ENCODE data around the gene PLA2G12A. TPM values are rescaled to one million over a fixed set of nuclear protein-coding genes. Genes with fewer than 3 reads are reported as not detected.

Gene PLA2G12A
- total RNA-seq, 2 donors from 2014 or later, result 17.8 to 27.5 TPM

DNA sequence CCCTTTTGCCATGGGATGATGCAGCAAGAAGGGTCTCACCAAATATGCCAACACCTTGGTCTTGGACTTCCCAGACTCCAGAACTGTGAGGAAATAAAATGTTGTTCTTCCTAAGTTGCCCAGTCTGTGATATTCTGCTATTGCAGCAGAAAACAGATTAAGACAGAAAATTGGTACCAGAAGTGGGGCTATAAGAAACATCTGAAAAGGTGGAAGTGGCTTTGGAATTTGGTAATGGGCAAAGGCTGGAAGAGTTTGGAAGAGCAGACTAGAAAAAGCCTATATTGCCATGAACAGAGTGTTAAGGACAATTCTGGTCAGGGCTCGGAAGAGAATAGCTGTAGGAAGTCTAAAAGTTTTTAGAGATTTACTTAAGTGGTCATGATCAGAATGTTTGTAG lies 54.0 kb downstream of the PLA2G12A start:
- no peak for ATAC-seq (replicated peaks)
- Mint-ChIP-seq H3K4me1 (peaks cover 19% of the 10 kb centered on the region), H3K27me3 (no peaks in the 10 kb centered on the region), H3K9me3 (no peaks in the 10 kb centered on the region), H3K36me3 (ENCODE audit: low read depth) (peaks cover 21% of the 10 kb centered on the region), H3K4me3 (no peak overlapping the region), H3K27ac (peak overlapping the region; percentile 24)

DNA sequence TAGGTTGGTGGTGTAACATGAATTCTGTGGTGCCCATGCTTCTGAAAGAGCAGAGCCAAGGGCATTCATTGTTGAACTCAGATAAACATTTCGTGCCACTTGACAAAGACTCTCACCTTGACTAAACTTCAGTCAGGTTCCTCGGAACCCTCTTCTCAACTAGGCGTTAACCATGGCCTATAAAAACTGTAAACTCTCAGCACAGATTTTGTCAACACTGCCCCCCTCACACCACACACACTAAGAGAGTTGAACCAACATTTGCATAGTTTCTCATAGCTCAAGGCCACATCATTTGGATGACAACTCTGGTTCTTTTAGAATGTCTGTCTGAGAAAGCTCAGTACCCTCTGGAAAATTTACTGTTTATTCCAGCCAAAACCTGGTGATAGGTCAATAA lies 54.7 kb downstream of the PLA2G12A start:
- Mint-ChIP-seq H3K4me3 (no peak overlapping the region), H3K36me3 (ENCODE audit: low read depth) (peaks cover 21% of the 10 kb centered on the region), H3K4me1 (peaks cover 19% of the 10 kb centered on the region), H3K9me3 (no peaks in the 10 kb centered on the region), H3K27me3 (no peaks in the 10 kb centered on the region), H3K27ac (peak overlapping the region; percentile 8)
- peak; percentile 49 for ATAC-seq (replicated peaks)

DNA sequence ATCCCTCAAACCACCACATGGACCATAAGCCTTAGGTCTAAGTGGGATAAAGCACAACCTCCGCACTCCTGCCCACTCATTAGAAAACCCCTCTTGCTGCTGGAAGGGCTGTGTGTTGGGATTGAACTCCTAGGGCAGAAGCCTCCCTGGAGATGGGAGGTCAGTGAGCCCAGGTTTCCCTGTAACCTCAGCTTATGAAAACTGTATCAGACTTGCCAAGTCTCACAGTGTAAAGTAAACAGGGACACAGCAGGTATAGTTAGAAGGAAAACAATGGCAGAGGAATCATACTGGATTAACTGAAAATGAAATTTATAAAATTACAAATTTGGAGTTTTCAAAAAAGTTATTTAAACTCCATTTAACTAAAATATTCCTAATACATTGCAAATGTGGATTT lies 56.6 kb downstream of the PLA2G12A start:
- H3K4me3 Mint-ChIP-seq, result no peak overlapping the region
- ATAC-seq (replicated peaks), result no peak
- H3K27ac Mint-ChIP-seq, result no peak overlapping the region
- H3K36me3 Mint-ChIP-seq (ENCODE audit: low read depth), result peaks cover 26% of the 10 kb centered on the region
- peaks cover 31% of the 10 kb centered on the region for H3K4me1 Mint-ChIP-seq
- no peaks in the 10 kb centered on the region for H3K9me3 Mint-ChIP-seq
- H3K27me3 Mint-ChIP-seq, result no peaks in the 10 kb centered on the region

DNA sequence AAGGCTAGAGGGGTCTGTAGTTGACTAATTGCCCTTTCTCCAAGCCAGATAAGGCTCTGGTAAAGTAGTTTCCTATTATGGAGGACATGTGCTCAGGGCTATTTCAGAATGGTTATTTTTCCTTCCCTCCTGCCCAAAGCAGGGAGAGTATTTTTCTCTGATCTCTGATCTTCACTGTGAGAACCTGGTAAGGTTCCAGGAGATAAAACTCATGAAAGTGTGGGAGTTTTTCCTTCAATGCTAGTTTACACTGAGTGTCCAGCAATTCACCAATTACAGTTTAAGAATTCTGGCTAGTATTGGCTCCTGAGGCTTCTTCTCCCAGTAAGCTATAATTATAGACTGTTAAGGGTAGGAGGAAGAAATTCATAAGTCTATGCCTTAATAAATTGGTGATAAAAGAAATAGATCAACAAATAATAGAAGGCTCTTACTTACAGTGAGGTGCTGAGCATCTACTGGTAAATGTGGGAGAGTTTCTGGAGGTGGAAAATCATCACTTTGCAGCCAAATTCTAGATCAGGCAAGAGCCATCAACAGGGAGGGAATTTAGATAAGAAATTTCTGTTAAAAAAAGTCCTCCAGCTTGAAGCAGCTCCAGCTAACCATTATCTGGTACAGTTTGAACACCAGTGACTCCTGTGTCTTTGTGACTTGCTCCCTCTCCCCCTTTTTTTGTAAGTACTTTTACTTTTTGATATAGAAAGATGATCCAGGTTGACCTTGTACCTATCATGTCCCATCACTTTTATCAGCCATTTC lies 57.5 kb downstream of the PLA2G12A start:
- H3K27me3 Mint-ChIP-seq, result no peaks in the 10 kb centered on the region
- no peak for ATAC-seq (replicated peaks)
- no peaks in the 10 kb centered on the region for H3K9me3 Mint-ChIP-seq
- H3K27ac Mint-ChIP-seq, result no peak overlapping the region
- no peak overlapping the region for H3K4me3 Mint-ChIP-seq
- peaks cover 34% of the 10 kb centered on the region for H3K4me1 Mint-ChIP-seq
- H3K36me3 Mint-ChIP-seq (ENCODE audit: low read depth), result peaks cover 25% of the 10 kb centered on the region

DNA sequence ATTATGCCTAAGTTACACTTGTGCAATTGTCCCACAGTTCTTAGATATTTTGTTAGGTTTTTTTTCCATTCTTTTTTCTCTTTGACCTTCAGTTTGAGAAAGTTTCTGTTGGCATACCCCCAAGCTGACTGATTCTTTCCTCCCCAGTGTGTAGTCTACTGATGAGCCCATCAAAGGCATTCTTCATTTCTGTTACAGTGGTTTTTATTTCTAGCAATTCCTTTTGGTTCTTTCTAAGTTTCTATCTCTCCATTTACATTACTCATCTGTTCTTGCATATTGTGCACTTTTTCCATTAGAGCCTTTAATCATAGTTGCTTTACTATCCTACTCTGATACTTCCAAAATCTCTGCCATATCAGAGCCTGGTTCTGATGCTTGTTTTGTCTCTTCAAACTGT lies 58.5 kb downstream of the PLA2G12A start:
- H3K4me3 Mint-ChIP-seq, result peak overlapping the region; percentile 2
- peak overlapping the region; percentile 35 for H3K27ac Mint-ChIP-seq
- H3K9me3 Mint-ChIP-seq, result no peaks in the 10 kb centered on the region
- peaks cover 41% of the 10 kb centered on the region for H3K4me1 Mint-ChIP-seq
- peaks cover 25% of the 10 kb centered on the region for H3K36me3 Mint-ChIP-seq (ENCODE audit: low read depth)
- ATAC-seq (replicated peaks), result peak; percentile 80
- H3K27me3 Mint-ChIP-seq, result no peaks in the 10 kb centered on the region

DNA sequence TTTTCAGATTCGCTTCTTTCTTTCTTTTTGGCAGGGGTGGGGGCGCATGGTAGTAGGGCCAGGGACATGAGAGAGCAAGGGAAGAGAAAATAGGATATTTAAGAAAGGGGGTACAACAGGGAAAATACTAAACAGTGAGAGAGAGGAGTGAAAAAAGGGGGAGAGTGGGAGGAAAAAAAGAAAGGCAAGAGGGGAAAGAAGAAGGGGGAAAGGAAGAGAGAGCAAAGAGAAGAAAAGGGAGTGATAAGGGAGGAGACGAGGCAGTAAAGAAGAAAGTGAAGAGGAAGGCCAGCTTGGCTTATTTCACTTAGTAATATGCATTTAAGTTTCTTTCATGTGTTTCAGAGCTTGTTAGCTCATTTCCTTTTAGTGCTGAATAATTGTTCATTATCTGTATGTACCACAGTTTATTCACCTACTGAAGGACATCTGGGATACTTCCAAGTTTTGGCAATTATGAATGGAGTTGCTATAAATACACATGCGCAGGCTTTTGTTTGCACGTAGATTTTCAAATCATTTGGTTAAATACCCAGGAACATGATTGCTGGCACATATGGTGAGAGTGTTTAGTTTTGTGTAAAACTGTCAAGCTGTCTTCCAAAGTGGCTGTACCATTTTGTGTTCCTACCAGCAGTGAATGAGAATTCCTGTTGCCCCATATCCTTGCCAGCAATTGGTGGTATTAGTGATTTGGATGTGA lies 63.9 kb downstream of the PLA2G12A start:
- Mint-ChIP-seq H3K9me3 (no peaks in the 10 kb centered on the region), H3K4me1 (peaks cover 34% of the 10 kb centered on the region), H3K27me3 (no peaks in the 10 kb centered on the region), H3K36me3 (ENCODE audit: low read depth) (peaks cover 56% of the 10 kb centered on the region), H3K27ac (peak overlapping the region; percentile 53), H3K4me3 (no peak overlapping the region)
- no peak for ATAC-seq (replicated peaks)

DNA sequence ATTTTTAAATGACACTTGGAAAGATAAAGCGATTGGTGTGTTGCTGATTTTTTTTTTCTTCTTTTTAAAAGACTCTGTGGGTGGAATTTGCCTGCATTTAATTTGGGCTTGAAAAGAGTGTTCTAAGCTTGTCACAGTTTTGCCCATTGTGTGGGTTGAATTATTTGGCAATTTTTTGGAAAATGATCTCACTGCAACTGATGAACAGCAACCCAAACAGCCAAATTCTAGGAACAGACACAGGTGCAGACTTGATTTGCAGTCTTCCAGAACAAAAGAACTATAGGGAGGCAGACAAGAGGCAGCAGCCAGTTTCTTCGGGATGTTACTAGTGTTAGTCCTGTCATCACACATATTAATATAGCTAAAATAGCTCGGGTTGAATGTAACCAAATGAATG lies 67.1 kb downstream of the PLA2G12A start:
- H3K9me3 Mint-ChIP-seq, result no peaks in the 10 kb centered on the region
- H3K4me1 Mint-ChIP-seq, result peaks cover 18% of the 10 kb centered on the region
- no peak for ATAC-seq (replicated peaks)
- peaks cover 60% of the 10 kb centered on the region for H3K36me3 Mint-ChIP-seq (ENCODE audit: low read depth)
- no peaks in the 10 kb centered on the region for H3K27me3 Mint-ChIP-seq
- H3K27ac Mint-ChIP-seq, result no peak overlapping the region
- H3K4me3 Mint-ChIP-seq, result no peak overlapping the region

DNA sequence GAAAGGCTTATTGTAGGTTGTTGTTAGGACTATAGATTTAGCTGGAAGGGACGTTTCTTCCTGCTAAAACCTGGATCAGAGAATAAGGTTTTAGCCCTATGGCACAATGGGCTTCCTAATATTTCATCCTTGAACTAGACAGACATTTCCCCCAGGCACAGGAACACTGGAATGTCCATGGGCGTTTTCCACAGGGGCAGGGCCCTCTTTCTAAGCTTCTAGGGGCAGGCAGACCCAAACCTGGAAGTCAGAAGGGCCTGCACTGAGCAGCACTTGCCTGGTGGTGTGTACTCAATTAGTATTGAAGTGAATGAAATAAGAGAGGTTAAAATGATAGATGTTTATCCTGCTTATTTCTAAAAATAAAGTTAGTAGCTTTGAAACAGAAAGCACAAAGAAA lies 67.8 kb downstream of the PLA2G12A start:
- ATAC-seq (replicated peaks), result no peak

More for the DNA sequence above, 67.8 kb downstream of the PLA2G12A start:
- peaks cover 60% of the 10 kb centered on the region for H3K36me3 Mint-ChIP-seq (ENCODE audit: low read depth)
- H3K4me1 Mint-ChIP-seq, result peaks cover 15% of the 10 kb centered on the region
- no peaks in the 10 kb centered on the region for H3K27me3 Mint-ChIP-seq
- H3K9me3 Mint-ChIP-seq, result no peaks in the 10 kb centered on the region
- no peak overlapping the region for H3K4me3 Mint-ChIP-seq
- no peak overlapping the region for H3K27ac Mint-ChIP-seq

Other genes starting within 250 kb of the PLA2G12A start
- 10 to 100 TPM; 57.3 to 62.4 TPM for gene MCUB, start 169.8 kb downstream of the PLA2G12A start, total RNA-seq
- 10 to 100 TPM; 21.6 to 30.0 TPM for gene CASP6, start 26.6 kb downstream of the PLA2G12A start, total RNA-seq
- not detected for gene CFI, start 71.9 kb upstream of the PLA2G12A start, total RNA-seq
- 10 to 100 TPM; 18.3 to 38.2 TPM for gene GAR1, start 85.7 kb upstream of the PLA2G12A start, total RNA-seq
- gene RRH, start 97.9 kb upstream of the PLA2G12A start, total RNA-seq, result under 1 TPM; 0.42 to 0.78 TPM
- gene LRIT3, start 118.0 kb upstream of the PLA2G12A start, total RNA-seq, result under 1 TPM; 0.26 to 0.52 TPM
- gene EGF, start 182.8 kb upstream of the PLA2G12A start, total RNA-seq, result not detected

Measured in activated T-helper 17 cell treated with anti-CD3 and anti-CD28 coated beads, Interleukin-2, amount 50 U/mL, for 72 hours (primary cell).